ENCODE results near the gene KRTAP4-5.
"Not testable (repeated sequence)": the region's sequence is repeated elsewhere in the genome, so short reads cannot be mapped to it uniquely, and the experiment has no call there.

KRTAP4-5 gene

DNA sequence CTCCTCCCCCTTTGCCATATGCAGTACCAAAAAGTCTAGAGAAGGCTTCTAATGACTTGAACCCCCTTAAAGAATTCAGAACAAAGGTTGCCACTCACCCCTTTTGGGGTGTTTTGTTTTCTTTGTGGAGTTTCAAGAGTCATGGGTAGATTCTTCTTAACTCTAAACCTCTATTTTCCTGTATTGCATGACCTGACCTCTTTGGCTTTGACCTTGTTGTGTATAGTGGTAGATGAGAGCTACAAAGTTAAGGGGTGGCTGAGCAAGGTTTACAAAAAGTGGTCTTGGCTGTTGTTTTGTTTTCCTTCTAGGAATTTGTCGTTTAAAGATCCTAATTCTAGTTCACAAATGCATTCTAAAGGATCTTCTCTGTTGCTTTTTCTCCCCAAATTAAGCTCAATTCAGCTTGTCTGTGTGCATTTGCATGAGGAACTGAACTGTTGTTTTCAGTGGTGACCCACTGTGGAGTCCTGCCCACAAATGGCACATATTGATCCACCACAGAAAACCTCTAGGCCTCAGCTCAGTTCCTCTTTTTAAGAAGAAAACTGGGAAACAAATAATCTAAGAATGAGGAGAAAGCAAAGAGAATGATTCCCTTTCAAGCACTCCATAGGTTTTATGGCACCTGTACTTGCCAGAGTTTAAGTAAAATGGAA lies 40.8 kb downstream of the KRTAP4-5 start:
- not testable (repeated sequence) for DNase-seq (ENCODE audit: low read depth)

DNA sequence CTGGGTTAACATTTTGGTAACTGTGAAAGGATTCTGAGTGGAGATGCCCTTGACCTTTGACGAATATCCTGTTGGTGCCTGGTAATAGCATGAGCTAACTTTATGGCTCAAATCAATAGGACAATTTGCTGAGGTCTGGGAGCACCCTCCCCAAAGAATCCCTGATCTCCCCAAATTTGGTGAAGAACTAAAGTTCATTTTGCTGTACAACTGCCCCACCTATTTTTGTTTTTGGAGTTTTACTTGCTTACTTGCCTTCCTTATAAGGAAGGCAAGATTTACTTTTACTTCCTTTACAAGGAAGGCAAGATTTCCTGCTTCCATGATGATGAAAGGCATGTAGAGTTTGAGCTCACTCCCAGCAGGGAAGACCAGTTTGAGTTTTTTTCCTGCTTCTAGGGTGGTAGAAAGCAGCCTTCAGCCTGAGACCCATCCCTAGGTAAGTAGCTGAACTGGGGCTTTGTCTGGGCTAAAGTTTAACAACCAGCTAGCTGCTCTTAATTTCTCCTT lies 41.6 kb downstream of the KRTAP4-5 start:
- DNase-seq (ENCODE audit: low read depth): no peak

DNA sequence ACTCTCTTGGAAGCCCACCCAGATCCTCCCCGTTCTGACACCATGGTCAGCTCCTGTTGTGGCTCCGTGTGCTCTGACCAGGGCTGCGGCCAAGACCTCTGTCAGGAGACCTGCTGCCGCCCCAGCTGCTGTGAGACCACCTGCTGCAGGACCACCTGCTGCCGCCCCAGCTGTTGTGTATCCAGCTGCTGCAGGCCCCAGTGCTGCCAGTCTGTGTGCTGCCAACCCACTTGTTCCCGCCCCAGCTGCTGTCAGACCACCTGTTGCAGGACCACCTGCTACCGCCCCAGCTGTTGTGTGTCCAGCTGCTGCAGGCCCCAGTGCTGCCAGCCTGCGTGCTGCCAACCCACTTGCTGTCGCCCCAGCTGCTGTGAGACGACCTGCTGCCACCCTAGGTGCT lies 44.3 kb downstream of the KRTAP4-5 start, which contains the start of gene KRTAP4-9:
Gene KRTAP4-9, plus strand, starts transcription at position 43 of the 400 bp plus-strand sequence. Its CDS starts 0 bp downstream, at position 43.
- DNase-seq (ENCODE audit: low read depth): not testable (repeated sequence)

DNA sequence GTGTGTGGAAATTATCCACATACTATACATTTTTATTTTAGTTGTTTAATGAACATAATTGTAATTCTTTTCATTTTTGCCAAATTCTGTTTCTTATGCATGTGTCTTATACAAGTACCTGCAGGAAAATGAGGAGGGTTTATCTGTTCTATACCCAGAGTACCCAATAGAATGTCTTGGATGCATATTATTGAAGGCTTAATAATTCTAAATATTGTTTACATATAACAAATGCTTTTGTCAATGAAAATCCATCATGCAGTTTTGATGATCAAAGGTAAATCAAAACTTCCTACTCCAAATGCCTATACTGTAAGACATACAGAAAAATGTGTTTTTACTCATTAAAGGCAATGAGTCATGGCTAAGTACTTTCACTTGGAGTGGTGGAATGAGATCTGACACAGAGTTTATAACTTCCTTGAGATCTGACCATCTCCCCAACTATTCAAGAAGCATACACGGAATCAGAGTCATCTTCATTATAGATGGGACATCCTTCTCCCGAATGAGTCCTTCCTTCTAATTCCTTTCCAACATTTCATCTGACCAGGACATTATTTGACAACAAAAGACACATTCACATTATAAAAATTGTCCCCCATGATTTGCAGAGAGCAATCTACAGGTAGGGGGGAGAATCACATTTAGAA lies 45.1 kb downstream of the KRTAP4-5 start:
- DNase-seq (ENCODE audit: low read depth): peak; percentile 70

DNA sequence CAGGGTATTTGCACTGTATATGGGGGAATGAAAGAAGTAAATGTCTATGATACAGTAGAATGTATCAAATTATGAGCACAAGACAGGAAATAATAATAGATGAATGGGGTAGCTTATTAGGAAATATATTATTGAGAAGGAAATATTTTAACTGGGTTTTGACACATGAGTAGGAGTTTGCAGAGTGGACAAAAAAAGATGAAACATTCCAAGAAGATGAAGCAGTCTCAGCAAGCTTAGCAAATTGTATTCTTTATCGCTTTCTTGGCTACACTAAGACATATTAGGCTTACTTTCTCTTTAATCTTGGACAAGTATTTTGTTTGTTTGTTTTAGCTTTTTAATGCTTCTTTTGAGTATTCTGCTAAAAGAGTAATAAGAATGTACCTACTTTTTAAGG lies 45.7 kb downstream of the KRTAP4-5 start:
- peak; percentile 27 for DNase-seq (ENCODE audit: low read depth)

DNA sequence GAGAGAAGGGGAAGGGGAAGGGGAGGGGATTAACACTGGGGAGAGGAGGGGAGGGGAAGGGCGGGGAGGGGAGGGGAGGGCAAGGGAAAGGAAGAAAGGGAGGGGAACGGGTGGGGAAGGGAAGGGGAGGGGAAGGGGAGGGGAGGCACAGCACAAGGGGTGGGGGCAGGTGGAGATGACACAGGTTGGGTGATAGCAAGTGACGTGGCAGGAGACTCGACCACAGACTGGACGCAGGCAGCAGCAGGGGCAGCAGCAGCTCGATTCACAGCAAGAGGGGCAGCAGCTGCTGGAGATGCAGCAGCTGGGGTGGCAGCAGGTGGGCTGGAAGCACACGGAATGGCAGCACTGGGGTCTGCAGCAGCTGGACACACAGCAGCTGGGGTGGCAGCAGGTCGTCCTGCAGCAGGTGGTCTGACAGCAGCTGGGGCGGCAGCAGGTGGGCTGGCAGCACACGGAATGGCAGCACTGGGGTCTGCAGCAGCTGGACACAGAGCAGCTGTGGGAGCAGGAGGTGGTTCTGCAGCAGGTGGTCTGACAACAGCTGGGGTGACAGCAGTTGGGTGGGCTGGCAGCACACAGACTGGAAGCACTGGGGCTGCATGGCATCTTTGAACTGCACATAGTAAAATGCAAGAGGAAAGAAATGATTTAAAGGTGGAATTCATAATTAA lies 47.9 kb downstream of the KRTAP4-5 start, which contains the start of gene KRTAP4-16:
Gene KRTAP4-16, minus strand, starts transcription at position 624 of the 674 bp plus-strand sequence. Its CDS starts 0 bp downstream, at position 624.
- no peak for DNase-seq (ENCODE audit: low read depth)

DNA sequence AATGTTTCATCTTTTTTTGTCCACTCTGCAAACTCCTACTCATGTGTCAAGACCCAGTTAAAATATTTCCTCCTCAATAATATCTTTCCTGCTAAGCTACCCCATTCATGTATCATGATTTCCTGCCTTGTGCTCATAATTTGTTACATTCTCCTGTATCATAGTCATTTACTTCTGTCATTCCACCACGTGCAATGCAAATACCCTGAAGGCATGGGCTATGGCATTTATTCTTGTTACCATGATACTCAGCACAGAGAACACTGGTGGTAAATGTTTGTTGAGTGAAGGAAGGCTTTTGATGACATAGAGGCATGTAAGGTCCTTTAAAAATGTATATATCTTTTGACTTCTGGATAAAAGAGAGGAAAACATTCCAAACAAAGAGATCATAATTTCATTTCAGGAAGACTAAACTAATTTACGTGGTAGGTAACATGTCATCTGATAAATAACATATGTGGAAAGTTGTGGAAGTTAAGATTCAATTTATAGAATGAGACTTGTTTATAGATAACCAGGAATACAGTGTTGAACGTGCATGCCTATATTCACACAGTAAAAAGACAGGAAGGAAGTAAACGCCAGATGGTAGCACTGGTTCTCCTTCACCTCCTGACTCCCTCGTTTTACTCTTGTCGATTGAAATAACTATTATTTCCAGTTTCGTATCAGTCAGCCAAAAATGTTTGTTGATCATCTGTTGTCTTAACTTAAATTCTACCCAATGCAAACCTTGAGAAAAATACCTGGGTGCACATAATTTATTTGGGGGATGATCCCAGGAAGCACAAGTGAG lies 49.7 kb downstream of the KRTAP4-5 start:
- peak; percentile 63 for DNase-seq (ENCODE audit: low read depth)
